Colonic mucosa (tissue), 4 donors: ENCODE results near the gene ANXA9. TPM values are rescaled to one million over a fixed set of nuclear protein-coding genes. Genes with fewer than 3 reads are reported as not detected.
A peak's percentile ranks its signal among the peaks of the same experiment; 100 is the strongest.

Experiments
- DNase-seq: peaks from one replicate; pipeline ENCODE4 v3.0.0-alpha.2; 2020
- H3K27ac ChIP-seq: fragments of 200-600 bp; one replicate; pipeline ENCODE4 v1.8.0; 2021
- H3K27me3 ChIP-seq: fragments of 200-600 bp; one replicate; pipeline ENCODE4 v1.8.0; 2021
- H3K36me3 ChIP-seq: fragments of 200-600 bp; one replicate; pipeline ENCODE4 v1.8.0; 2021
- H3K4me1 ChIP-seq: fragments of 200-600 bp; one replicate; pipeline ENCODE4 v1.8.0; 2021; ENCODE audit warnings: mild to moderate bottlenecking
- H3K4me3 ChIP-seq: fragments of 200-600 bp; one replicate; pipeline ENCODE4 v1.8.0; 2021
- H3K9ac ChIP-seq, 2 donors: one replicate each; pipeline ENCODE4 v1.7.0; 2013; ENCODE audit warnings: control low read depth in 2 of 2, low read depth in 2 of 2, low read length in 2 of 2
- H3K9me3 ChIP-seq: fragments of 200-600 bp; one replicate; pipeline ENCODE4 v1.8.0; 2021
- CTCF ChIP-seq: fragments of 200-600 bp; IDR thresholded peaks from one replicate; pipeline ENCODE4 v1.8.0; 2022; ENCODE audit warnings: antibody characterized with exemption, mild to moderate bottlenecking
- intact Hi-C: fragments of 100-400 bp; cut with DNase I; formaldehyde crosslinking; loops from one replicate; pipeline ENCODE4 v1.14.1; 2022
- total RNA-seq, 2 donors: library from RNA; stranded (reverse); fragmentation: NEBNext Ultra II Directional in 1 of 2; extraction: Animal tissue kit (Norgen Biotek cat#: 25700) in 1 of 2; gene quantifications; one replicate each; pipeline ENCODE4 v1.2.1, GENCODE V29; 2021
- donor health status: healthy.
- donor health status: DM: no; HTN: no; CAD: no.
- donor health status: DM: no; HTN: no; CAD: no.

Gene ANXA9
- total RNA-seq, 2 donors from 2014 or later: 0.40 to 0.53 TPM

- Histone ChIP-seq H3K27ac (no peak overlapping the region), H3K4me3 (no peak overlapping the region), H3K36me3 (no peaks in the 10 kb centered on the region), H3K9me3 (no peaks in the 10 kb centered on the region), H3K27me3 (no peaks in the 10 kb centered on the region), H3K4me1 (peaks cover 15% of the 10 kb centered on the region), H3K9ac (no peak overlapping the region)
- DNase-seq: peak; percentile 57
- intact Hi-C loops: no loop called here
- TF ChIP-seq CTCF: no peak
Measured at GRCh38 chr1:150981177-150981804, 801 bp upstream of the ANXA9 start.

- no peaks in the 10 kb centered on the region for H3K36me3 ChIP-seq
- H3K9ac ChIP-seq: no peak overlapping the region
- no peak for DNase-seq
- H3K27me3 ChIP-seq: no peaks in the 10 kb centered on the region
- H3K4me1 ChIP-seq: peaks cover 5% of the 10 kb centered on the region
- H3K4me3 ChIP-seq: no peak overlapping the region
- intact Hi-C loops: no loop called here
- TF ChIP-seq CTCF: no peak
- no peaks in the 10 kb centered on the region for H3K9me3 ChIP-seq
- H3K27ac ChIP-seq: no peak overlapping the region
Measured at GRCh38 chr1:150985179-150985825, 3.2 kb downstream of the ANXA9 start.

- Histone ChIP-seq H3K27ac (no peak overlapping the region), H3K4me3 (no peak overlapping the region), H3K4me1 (no peaks in the 10 kb centered on the region), H3K9me3 (no peaks in the 10 kb centered on the region), H3K36me3 (no peaks in the 10 kb centered on the region), H3K27me3 (no peaks in the 10 kb centered on the region), H3K9ac (no peak overlapping the region)
- intact Hi-C loops: no loop called here
- TF ChIP-seq CTCF: no peak
- no peak for DNase-seq
Measured at GRCh38 chr1:150987924-150988323, 5.8 kb downstream of the ANXA9 start.

GRCh38 chr1:150992626-150993025, 10.5 kb downstream of the ANXA9 start:
- no peaks in the 10 kb centered on the region for H3K36me3 ChIP-seq
- TF ChIP-seq CTCF: no peak
- intact Hi-C loops: loop anchor here (10.0 kb wide), 1 partner anchor 168 kb away; no protein-coding TSS in a partner anchor
- no peak overlapping the region for H3K4me3 ChIP-seq
- H3K9me3 ChIP-seq: no peaks in the 10 kb centered on the region
- DNase-seq: no peak
- H3K9ac ChIP-seq: no peak overlapping the region
- H3K27ac ChIP-seq: no peak overlapping the region
- no peaks in the 10 kb centered on the region for H3K4me1 ChIP-seq
- H3K27me3 ChIP-seq: no peaks in the 10 kb centered on the region

- intact Hi-C loops: loop anchor here (10.0 kb wide), 1 partner anchor 169 kb away; no protein-coding TSS in a partner anchor
- Histone ChIP-seq H3K9ac (no peak overlapping the region), H3K4me3 (no peak overlapping the region), H3K27ac (no peak overlapping the region), H3K9me3 (no peaks in the 10 kb centered on the region), H3K27me3 (no peaks in the 10 kb centered on the region), H3K4me1 (no peaks in the 10 kb centered on the region), H3K36me3 (no peaks in the 10 kb centered on the region)
- no peak for DNase-seq
- no peak for TF ChIP-seq CTCF
Measured at GRCh38 chr1:150994248-150994647, 12.2 kb downstream of the ANXA9 start.
